B cell (primary cell): ENCODE results near the gene RPL10.

Experiments used
- CTCF ChIP-seq: fragments of 200-600 bp; IDR thresholded peaks from one replicate; pipeline ENCODE4 v1.8.0; 2022; ENCODE audit warnings: antibody characterized with exemption, mild to moderate bottlenecking
- EZH2 ChIP-seq: IDR thresholded peaks from 2 replicates; pipeline ENCODE4 v1.6.1; 2012; ENCODE audit warnings: borderline replicate concordance, low read depth, mild to moderate bottlenecking, moderate library complexity, low read length; ENCODE audit not compliant: insufficient read depth, poor library complexity, severe bottlenecking

DNA sequence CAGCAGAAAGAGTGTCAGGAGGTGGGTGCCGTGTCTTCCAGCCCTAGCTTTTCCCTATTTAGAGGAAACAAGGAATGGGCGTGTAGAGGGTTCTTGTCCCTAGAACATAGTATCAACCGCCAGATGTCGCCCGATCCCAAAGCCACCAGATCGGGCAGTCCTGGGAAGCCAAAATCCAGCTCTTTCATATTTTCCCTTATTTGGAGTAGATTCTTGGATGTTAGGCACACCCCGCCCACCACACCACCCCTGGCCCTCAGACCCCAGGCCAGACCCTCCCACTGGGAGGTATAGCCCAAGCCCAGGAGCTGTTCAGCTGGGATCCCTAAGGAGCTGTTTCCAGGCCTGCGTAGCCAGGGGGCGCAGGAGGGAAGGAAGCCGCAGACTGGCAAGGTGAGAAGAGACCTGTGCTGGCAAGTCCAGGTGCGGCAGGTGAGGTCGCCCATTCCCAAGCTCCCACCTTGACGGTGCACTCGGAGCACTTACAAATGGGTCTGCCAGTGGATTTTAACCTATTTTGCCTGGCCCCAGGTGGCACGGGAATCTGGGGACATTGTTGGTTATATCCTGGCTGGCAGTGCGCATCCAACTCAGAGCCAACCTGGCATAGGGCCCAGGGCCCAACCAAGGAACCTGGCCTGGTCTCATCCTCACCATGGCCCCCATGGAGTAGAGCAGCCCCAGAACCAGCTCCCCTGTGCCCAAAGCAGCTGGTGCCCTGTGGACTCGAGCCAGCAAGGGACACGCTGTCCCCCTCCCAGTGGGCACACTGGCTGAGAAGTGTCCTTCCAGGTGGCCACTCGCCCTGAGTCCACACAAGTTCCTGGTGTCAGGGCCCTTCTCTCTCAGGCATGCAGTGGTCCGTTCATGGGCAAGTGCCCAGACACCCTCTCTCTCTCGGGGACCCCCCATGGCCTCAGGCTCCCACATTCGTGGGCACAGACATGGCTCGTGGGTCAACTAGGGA, 24.6 kb upstream of the RPL10 start:
- peak; percentile 46 for TF ChIP-seq CTCF
- no peak for TF ChIP-seq EZH2
